Measurements from ENCODE around the gene CCDC24. TPM values are rescaled to one million over a fixed set of nuclear protein-coding genes. Genes with fewer than 3 reads are reported as not detected.

The CCDC24 gene
- total and polyA plus RNA-seq, 2 of the 13 experiments (the other 11 are each of a cell fraction or from before 2014, with no cell fraction given), result 1.4 to 2.9 TPM

DNA sequence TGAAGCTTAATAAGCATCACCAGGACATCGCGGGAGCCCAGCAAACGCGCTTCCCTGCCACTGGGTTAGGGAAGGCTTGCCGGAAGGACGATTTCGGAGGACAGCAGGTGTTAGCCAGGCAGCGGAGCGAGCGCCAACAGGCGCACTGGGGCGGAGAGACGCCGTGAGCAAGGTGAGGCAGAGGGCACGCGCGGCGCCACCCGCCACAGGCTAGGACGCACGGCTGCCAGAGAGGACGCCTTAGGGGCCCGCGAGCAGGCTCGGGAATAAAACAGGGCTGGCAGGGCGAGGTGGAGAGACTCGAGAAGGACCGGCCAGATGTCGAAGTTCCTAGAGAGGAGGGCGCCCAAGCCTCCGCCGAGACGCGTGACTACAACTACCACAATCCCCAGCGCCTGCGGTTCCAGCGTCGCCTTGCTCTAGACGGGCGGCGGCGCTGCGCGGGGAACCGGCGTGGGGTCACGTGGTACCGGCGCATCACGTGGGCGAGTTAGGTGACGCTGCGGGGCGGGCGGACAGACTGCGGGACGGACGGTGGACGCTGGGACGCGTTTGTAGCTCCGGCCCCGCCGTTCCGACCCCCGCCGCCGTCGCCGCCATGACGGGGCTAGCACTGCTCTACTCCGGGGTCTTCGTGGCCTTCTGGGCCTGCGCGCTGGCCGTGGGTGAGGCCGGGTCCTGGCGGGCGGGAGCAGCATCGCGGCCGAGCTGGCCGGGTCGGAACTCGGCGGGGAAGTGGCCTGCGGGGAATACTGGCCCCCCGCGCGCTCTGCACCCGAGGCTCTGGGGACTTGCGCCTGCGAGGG, 16.8 kb upstream of the CCDC24 start, which contains the start of gene ATP6V0B (continued):
- TF ChIP-seq, protein P1, sequence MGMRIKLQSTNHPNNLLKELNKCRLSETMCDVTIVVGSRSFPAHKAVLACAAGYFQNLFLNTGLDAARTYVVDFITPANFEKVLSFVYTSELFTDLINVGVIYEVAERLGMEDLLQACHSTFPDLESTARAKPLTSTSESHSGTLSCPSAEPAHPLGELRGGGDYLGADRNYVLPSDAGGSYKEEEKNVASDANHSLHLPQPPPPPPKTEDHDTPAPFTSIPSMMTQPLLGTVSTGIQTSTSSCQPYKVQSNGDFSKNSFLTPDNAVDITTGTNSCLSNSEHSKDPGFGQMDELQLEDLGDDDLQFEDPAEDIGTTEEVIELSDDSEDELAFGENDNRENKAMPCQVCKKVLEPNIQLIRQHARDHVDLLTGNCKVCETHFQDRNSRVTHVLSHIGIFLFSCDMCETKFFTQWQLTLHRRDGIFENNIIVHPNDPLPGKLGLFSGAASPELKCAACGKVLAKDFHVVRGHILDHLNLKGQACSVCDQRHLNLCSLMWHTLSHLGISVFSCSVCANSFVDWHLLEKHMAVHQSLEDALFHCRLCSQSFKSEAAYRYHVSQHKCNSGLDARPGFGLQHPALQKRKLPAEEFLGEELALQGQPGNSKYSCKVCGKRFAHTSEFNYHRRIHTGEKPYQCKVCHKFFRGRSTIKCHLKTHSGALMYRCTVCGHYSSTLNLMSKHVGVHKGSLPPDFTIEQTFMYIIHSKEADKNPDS (CRISPR knock-in tag; IDR thresholded peaks at IDR 0.05), result no peak
- TF ChIP-seq, protein P2, sequence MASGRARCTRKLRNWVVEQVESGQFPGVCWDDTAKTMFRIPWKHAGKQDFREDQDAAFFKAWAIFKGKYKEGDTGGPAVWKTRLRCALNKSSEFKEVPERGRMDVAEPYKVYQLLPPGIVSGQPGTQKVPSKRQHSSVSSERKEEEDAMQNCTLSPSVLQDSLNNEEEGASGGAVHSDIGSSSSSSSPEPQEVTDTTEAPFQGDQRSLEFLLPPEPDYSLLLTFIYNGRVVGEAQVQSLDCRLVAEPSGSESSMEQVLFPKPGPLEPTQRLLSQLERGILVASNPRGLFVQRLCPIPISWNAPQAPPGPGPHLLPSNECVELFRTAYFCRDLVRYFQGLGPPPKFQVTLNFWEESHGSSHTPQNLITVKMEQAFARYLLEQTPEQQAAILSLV (CRISPR knock-in tag; IDR thresholded peaks at IDR 0.05; ENCODE audit: borderline replicate concordance), result peak; percentile 80; the same call in 1 of the 2 replicates
- no peak for TF ChIP-seq ARNT (IDR thresholded peaks at IDR 0.05)
- peak; percentile 56 for TF ChIP-seq FOSL2 (CRISPR knock-in tag; IDR thresholded peaks at IDR 0.05)
- no peak for TF ChIP-seq FOXM1 (CRISPR knock-in tag; IDR thresholded peaks at IDR 0.05)
- 0 out of 2 replicates have a peak, but pooled peaks have one; percentile 19 for TF ChIP-seq ZBTB21 (CRISPR knock-in tag; IDR thresholded peaks at IDR 0.05)
- TF ChIP-seq PTBP1 (IDR thresholded peaks at IDR 0.05; ENCODE audit: low read depth, low read length, poor library complexity, severe bottlenecking), result peak; percentile 71
- TF ChIP-seq ZNF841 (CRISPR knock-in tag; IDR thresholded peaks at IDR 0.05; ENCODE audit: borderline replicate concordance), result no peak
- peak; percentile 77 for TF ChIP-seq PHF20 (CRISPR knock-in tag; IDR thresholded peaks at IDR 0.05)
- TF ChIP-seq, protein P3, sequence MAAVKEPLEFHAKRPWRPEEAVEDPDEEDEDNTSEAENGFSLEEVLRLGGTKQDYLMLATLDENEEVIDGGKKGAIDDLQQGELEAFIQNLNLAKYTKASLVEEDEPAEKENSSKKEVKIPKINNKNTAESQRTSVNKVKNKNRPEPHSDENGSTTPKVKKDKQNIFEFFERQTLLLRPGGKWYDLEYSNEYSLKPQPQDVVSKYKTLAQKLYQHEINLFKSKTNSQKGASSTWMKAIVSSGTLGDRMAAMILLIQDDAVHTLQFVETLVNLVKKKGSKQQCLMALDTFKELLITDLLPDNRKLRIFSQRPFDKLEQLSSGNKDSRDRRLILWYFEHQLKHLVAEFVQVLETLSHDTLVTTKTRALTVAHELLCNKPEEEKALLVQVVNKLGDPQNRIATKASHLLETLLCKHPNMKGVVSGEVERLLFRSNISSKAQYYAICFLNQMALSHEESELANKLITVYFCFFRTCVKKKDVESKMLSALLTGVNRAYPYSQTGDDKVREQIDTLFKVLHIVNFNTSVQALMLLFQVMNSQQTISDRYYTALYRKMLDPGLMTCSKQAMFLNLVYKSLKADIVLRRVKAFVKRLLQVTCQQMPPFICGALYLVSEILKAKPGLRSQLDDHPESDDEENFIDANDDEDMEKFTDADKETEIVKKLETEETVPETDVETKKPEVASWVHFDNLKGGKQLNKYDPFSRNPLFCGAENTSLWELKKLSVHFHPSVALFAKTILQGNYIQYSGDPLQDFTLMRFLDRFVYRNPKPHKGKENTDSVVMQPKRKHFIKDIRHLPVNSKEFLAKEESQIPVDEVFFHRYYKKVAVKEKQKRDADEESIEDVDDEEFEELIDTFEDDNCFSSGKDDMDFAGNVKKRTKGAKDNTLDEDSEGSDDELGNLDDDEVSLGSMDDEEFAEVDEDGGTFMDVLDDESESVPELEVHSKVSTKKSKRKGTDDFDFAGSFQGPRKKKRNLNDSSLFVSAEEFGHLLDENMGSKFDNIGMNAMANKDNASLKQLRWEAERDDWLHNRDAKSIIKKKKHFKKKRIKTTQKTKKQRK (IDR thresholded peaks at IDR 0.05; ENCODE audit: low read length), result no peak
- TF ChIP-seq YEATS4 (CRISPR knock-in tag; IDR thresholded peaks at IDR 0.05; ENCODE audit: borderline replicate concordance), result peak; percentile 69
- TF ChIP-seq, protein P4, sequence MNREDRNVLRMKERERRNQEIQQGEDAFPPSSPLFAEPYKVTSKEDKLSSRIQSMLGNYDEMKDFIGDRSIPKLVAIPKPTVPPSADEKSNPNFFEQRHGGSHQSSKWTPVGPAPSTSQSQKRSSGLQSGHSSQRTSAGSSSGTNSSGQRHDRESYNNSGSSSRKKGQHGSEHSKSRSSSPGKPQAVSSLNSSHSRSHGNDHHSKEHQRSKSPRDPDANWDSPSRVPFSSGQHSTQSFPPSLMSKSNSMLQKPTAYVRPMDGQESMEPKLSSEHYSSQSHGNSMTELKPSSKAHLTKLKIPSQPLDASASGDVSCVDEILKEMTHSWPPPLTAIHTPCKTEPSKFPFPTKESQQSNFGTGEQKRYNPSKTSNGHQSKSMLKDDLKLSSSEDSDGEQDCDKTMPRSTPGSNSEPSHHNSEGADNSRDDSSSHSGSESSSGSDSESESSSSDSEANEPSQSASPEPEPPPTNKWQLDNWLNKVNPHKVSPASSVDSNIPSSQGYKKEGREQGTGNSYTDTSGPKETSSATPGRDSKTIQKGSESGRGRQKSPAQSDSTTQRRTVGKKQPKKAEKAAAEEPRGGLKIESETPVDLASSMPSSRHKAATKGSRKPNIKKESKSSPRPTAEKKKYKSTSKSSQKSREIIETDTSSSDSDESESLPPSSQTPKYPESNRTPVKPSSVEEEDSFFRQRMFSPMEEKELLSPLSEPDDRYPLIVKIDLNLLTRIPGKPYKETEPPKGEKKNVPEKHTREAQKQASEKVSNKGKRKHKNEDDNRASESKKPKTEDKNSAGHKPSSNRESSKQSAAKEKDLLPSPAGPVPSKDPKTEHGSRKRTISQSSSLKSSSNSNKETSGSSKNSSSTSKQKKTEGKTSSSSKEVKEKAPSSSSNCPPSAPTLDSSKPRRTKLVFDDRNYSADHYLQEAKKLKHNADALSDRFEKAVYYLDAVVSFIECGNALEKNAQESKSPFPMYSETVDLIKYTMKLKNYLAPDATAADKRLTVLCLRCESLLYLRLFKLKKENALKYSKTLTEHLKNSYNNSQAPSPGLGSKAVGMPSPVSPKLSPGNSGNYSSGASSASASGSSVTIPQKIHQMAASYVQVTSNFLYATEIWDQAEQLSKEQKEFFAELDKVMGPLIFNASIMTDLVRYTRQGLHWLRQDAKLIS (CRISPR knock-in tag; IDR thresholded peaks at IDR 0.05), result no peak
- TF ChIP-seq GATAD1 (CRISPR knock-in tag; IDR thresholded peaks at IDR 0.05), result peak; percentile 94
- no peak for TF ChIP-seq TSC22D2 (CRISPR knock-in tag; IDR thresholded peaks at IDR 0.05; ENCODE audit: borderline replicate concordance)
- peak; percentile 26 for TF ChIP-seq TBL1XR1 (IDR thresholded peaks at IDR 0.05; ENCODE audit: borderline replicate concordance, low read length, partially characterized antibody)
- TF ChIP-seq TCF7L2 (IDR thresholded peaks at IDR 0.05; ENCODE audit: low read depth, low read length), result no peak
- TF ChIP-seq CREB1 (IDR thresholded peaks at IDR 0.05), result peak; percentile 92
- TF ChIP-seq CREB1 (CRISPR knock-in tag; IDR thresholded peaks at IDR 0.05), result peak; percentile 92
- TF ChIP-seq ZNF563 (CRISPR knock-in tag; IDR thresholded peaks at IDR 0.05), result peak; percentile 74; the same call in 1 of the 2 replicates
- peak; percentile 67; the same call in 1 of the 2 replicates for TF ChIP-seq RELA (CRISPR knock-in tag; IDR thresholded peaks at IDR 0.05)

Data from HepG2 (cell line).